Ishikawa (cell line): ENCODE measurements around the gene ATP5PD.

Source experiments
- CEBPB ChIP-seq: IDR thresholded peaks from 2 replicates; pipeline ENCODE4 v1.6.1; 2012
- CREB1 ChIP-seq: IDR thresholded peaks from 2 replicates; pipeline ENCODE4 v1.6.1; 2012; ENCODE audit warnings: low read depth
- EGR1 ChIP-seq: IDR thresholded peaks from 2 replicates; pipeline ENCODE4 v1.6.1; 2012
- EP300 ChIP-seq: IDR thresholded peaks from 2 replicates; pipeline ENCODE4 v1.6.1; 2012; ENCODE audit warnings: borderline replicate concordance
- FOXM1 ChIP-seq: IDR thresholded peaks from 2 replicates; pipeline ENCODE4 v1.6.1; 2012; ENCODE audit warnings: low read depth, borderline replicate concordance
- NFIC ChIP-seq: IDR thresholded peaks from 2 replicates; pipeline ENCODE4 v1.6.1; 2012
- RAD21 ChIP-seq: IDR thresholded peaks from 2 replicates; pipeline ENCODE4 v1.6.1; 2012; ENCODE audit warnings: low read depth
- TAF1 ChIP-seq: IDR thresholded peaks from 2 replicates; pipeline ENCODE4 v1.6.1; 2012; ENCODE audit warnings: low read depth, mild to moderate bottlenecking
- TCF12 ChIP-seq: IDR thresholded peaks from 2 replicates; pipeline ENCODE4 v1.6.1; 2012; ENCODE audit warnings: low read depth
- TEAD4 ChIP-seq: IDR thresholded peaks from 2 replicates; pipeline ENCODE4 v1.6.1; 2012
- YY1 ChIP-seq: IDR thresholded peaks from 2 replicates; pipeline ENCODE4 v1.6.1; 2012; ENCODE audit warnings: low read depth
- ZBTB7A ChIP-seq: IDR thresholded peaks from 2 replicates; pipeline ENCODE4 v1.6.1; 2012; ENCODE audit warnings: low read depth
- TF ChIP-seq, protein P1 (sequence below): IDR thresholded peaks from 2 replicates; pipeline ENCODE4 v1.6.1; 2012
- TF ChIP-seq, protein P2 (sequence below): IDR thresholded peaks from 2 replicates; pipeline ENCODE4 v1.6.1; 2012
- TF ChIP-seq, protein P3 (sequence below): IDR thresholded peaks from 2 replicates; pipeline ENCODE4 v1.6.1; 2012; ENCODE audit warnings: low read depth, mild to moderate bottlenecking

Gene ATP5PD

DNA sequence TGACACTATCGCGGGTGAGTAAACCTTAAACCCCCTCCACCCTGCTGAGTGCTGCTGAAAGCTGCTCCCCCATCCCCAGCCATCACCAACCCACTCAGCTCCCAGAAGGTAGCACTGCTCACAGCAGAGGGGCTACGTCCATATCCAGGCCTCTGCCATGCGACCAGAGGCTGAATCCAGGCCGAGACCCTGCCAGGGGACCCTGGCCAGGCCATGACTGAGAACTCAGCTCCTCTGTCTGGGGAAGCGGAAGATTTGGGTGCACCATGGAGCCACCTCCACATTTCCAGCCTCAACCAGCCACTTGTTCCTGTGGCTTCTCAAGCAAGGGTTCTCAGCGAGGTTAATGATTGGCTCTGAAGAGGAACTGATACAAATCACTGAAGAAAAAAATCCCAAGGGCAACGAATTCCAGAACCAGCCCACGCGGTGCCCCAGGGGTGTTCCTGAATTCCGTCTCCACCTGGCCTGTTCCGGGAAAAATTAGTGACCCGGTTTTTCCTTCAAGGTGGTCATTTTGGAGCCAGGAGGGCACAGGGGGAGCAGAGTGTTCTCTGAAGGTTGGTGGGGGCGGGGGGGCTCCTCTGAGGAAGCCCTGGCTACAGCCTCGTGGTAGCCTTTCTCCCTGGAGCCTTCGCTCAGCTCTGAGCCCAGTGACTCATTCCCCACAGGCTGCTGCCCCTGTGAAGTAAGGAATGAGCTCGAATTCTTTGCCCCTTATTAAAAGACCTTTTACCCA lies 31.7 kb upstream of the ATP5PD start:
- TF ChIP-seq TCF12 (no peak), TEAD4 (0 out of 2 replicates have a peak, but pooled peaks have one; percentile 27), EGR1 (peak; percentile 76)
- TF ChIP-seq, protein P1, sequence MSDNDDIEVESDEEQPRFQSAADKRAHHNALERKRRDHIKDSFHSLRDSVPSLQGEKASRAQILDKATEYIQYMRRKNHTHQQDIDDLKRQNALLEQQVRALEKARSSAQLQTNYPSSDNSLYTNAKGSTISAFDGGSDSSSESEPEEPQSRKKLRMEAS: peak; percentile 60; the same call in 1 of the 2 replicates

DNA sequence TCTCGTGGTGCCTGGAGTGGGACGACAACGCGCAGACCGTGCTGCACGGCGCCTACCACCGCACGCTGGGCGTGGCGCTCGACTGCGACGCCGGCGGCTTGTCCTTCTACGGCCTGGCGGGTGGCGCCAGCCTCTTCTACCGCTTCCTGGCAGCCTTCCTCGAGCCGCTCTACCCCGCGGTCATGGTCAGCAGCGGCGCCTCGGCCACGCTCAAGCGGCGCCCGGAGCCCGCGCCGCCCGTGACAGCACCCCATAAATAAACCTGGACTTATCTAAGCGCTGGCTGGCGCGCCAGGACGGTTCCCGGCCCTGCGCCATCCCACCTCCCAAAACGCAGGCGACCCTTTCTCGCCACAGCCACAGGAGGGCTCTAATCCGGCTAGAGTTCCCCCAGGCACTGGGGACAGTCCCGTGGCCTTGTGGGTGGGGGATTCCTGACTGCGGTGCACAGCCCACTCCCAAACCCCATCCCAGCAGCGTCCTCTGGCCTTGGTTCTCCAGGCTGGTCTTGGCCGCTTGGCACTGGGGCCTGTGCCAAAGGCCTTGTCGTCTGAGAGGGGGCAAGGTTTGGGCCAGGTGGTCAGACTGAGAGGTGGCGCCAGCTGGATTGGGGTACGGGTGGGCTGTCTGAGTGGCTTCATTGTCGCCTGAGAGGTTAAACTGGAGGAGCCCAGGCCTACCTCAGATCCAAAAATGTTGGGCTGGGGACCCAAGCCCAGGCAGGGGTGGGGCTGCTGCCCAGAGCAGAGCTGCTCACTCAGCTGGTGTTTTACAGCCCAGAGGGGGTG lies 30.9 kb upstream of the ATP5PD start:
- TF ChIP-seq TCF12 (no peak), ZBTB7A (0 out of 2 replicates have a peak, but pooled peaks have one; percentile 46)

DNA sequence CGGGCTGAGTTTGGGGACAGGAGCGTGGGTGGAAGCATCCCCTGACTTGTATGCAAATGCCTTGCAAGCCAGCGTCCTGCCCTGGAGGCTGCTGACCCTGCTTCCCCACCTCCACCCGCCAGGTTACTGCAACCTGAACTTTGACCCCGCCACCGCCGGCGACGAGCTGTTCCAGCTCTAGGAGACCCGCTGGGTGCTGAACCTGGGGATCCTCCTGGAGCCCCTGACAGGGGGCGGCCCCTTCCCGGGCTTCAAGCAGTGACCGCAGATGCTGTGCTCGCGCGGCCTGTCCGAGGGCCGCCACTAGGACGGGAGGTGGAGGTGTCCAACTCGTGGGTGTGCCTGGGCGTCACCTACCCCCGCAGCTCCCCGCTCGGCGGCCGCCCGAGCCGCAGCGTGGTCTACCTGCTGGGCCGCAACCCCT lies 30.3 kb upstream of the ATP5PD start:
- TF ChIP-seq, protein P1: no peak
- TF ChIP-seq TAF1: no peak
- no peak for TF ChIP-seq YY1
- TF ChIP-seq CREB1: no peak
- TF ChIP-seq TCF12: no peak
- no peak for TF ChIP-seq NFIC
- TF ChIP-seq TEAD4: no peak
- no peak for TF ChIP-seq RAD21
- TF ChIP-seq, protein P2, sequence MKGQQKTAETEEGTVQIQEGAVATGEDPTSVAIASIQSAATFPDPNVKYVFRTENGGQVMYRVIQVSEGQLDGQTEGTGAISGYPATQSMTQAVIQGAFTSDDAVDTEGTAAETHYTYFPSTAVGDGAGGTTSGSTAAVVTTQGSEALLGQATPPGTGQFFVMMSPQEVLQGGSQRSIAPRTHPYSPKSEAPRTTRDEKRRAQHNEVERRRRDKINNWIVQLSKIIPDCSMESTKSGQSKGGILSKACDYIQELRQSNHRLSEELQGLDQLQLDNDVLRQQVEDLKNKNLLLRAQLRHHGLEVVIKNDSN: no peak
- no peak for TF ChIP-seq ZBTB7A
- no peak for TF ChIP-seq CEBPB

DNA sequence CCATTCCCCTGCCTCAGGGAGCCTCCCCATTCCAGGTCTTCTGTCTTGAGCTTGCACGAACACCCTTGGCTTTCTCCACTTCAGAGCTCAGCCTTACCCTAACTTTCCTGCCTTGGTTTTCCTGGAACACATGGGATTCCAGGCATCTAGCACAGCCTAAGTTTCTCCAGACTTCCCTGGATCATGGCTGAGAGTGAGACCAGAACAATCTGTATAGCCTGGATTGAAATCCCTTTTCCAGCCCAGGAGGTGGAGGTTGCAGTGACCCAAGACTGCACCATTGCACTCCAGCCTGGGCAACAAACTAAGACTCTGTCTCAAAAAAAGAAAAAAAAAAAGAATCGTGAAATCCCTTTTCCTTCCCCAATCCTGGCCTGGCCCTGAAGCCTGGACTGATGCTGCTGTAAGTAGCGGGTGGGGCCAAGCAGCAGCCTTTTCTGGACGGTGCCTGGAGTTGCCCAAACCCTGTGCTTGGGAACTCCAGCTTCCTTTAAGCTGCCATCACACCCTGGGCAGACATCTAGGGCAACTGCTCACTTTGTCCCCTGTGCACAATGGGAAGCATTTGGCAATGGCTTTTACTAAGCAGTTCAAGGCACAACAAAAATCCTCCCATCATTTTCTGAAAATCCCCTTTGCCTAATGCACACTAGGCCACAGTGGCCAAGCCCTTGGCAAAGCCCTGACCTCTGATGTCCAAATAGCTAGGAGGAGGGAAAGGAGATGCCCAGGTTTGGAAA lies 29.0 kb upstream of the ATP5PD start:
- TF ChIP-seq YY1 (no peak), CEBPB (no peak), ZBTB7A (no peak), TAF1 (no peak), TCF12 (no peak), EP300 (no peak), RAD21 (no peak)

DNA sequence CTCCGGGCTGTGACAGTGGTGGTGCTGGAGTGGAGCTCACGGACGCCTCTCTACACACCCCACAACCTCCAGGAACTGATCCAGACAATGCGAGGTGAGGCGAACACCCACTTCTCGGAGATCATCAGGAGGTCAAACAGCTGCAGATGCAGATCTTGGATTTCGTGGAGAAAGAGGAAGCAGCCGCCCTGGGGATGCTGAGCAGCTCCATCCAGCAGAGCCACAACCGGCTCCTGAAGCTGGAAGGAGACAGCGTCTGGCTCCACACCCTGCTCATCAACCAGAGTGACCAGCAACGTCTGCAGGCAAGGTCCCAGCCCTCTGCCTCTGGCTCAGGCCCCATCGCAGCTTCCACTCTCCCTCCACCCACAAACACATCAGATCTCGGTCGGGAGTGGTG lies 27.8 kb upstream of the ATP5PD start:
- TF ChIP-seq CREB1: no peak
- no peak for TF ChIP-seq ZBTB7A
- TF ChIP-seq, protein P3, sequence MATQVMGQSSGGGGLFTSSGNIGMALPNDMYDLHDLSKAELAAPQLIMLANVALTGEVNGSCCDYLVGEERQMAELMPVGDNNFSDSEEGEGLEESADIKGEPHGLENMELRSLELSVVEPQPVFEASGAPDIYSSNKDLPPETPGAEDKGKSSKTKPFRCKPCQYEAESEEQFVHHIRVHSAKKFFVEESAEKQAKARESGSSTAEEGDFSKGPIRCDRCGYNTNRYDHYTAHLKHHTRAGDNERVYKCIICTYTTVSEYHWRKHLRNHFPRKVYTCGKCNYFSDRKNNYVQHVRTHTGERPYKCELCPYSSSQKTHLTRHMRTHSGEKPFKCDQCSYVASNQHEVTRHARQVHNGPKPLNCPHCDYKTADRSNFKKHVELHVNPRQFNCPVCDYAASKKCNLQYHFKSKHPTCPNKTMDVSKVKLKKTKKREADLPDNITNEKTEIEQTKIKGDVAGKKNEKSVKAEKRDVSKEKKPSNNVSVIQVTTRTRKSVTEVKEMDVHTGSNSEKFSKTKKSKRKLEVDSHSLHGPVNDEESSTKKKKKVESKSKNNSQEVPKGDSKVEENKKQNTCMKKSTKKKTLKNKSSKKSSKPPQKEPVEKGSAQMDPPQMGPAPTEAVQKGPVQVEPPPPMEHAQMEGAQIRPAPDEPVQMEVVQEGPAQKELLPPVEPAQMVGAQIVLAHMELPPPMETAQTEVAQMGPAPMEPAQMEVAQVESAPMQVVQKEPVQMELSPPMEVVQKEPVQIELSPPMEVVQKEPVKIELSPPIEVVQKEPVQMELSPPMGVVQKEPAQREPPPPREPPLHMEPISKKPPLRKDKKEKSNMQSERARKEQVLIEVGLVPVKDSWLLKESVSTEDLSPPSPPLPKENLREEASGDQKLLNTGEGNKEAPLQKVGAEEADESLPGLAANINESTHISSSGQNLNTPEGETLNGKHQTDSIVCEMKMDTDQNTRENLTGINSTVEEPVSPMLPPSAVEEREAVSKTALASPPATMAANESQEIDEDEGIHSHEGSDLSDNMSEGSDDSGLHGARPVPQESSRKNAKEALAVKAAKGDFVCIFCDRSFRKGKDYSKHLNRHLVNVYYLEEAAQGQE: no peak
- no peak for TF ChIP-seq NFIC
- no peak for TF ChIP-seq FOXM1
- TF ChIP-seq, protein P1: no peak
- no peak for TF ChIP-seq TCF12
- no peak for TF ChIP-seq TEAD4
- TF ChIP-seq TAF1: no peak

DNA sequence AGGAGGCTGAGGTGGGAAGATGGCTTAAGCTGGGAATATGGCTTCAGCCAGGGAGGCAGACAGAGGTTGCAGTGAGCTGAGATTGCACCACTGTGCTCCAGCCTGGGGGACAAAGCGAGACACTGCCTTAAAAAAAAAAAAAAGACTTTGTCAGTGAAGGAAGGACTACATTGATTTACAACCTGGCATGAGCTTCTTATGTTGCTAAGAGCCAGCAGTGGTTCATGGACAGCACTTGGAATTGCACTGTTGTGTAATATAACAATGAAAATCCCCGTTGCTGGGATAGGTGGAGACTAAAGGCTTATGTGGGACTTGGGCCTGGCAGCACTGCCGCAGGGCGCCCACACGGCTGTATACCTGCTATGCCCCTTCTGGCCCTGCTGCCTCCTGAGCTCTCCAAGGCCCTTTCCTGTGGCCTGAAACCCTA lies 26.9 kb upstream of the ATP5PD start:
- TF ChIP-seq, protein P3: no peak
- TF ChIP-seq, protein P1: no peak
- TF ChIP-seq TCF12: no peak
- no peak for TF ChIP-seq YY1
- TF ChIP-seq, protein P2: no peak
- TF ChIP-seq TEAD4: no peak
- no peak for TF ChIP-seq EP300
- TF ChIP-seq CEBPB: no peak
